Psoas muscle (tissue), 8 donors: ENCODE measurements around the gene ETV1. TPM values are rescaled to one million over a fixed set of nuclear protein-coding genes. Genes with fewer than 3 reads are reported as not detected.

ENCODE experiments used
- ATAC-seq, 4 donors: fragments of 200-7000 bp; cut with Tn5 transposase; one replicate each; pipeline ENCODE4 v1.9.1; 2020; ENCODE audit warnings: moderate library complexity in 3 of 4, mild to moderate bottlenecking in 2 of 4
- DNase-seq, 2 donors: peaks; one replicate each; pipeline ENCODE4 v3.0.0-alpha.2; 2020
- H3K27ac ChIP-seq: fragments of 200-600 bp; one replicate; pipeline ENCODE4 v1.8.0; 2022
- H3K27me3 ChIP-seq, 3 donors: fragments of 200-600 bp in 1 of 3; one replicate each; pipeline versions ENCODE4 v1.6.1 to v1.8.0; 2013 to 2022; ENCODE audit warnings: low read length in 2 of 3, mild to moderate bottlenecking in 2 of 3, moderate library complexity in 1 of 3; ENCODE audit not compliant: insufficient read depth in 3 of 3
- H3K36me3 ChIP-seq, 2 donors: fragments of 200-600 bp in 1 of 2; one replicate each; pipeline versions ENCODE4 v1.6.1 to v1.8.0; 2013 to 2022; ENCODE audit warnings: low read depth in 1 of 2, mild to moderate bottlenecking in 1 of 2, moderate library complexity in 1 of 2; ENCODE audit not compliant: insufficient read depth in 1 of 2
- H3K4me1 ChIP-seq: fragments of 200-600 bp; one replicate; pipeline ENCODE4 v1.8.0; 2022
- H3K4me3 ChIP-seq: fragments of 200-600 bp; one replicate; pipeline ENCODE4 v1.8.0; 2022; ENCODE audit warnings: mild to moderate bottlenecking
- H3K9me3 ChIP-seq: fragments of 200-600 bp; one replicate; pipeline ENCODE4 v1.8.0; 2022
- WGBS, 3 donors: extraction: QIAGEN DNeasy Blood & Tissue Kit; methylation state at CpG; one replicate each; pipeline versions ENCODE4 v1.1.6 to v1.1.7; 2013; 5-methylcytosine and 5-hydroxymethylcytosine counted together
- intact Hi-C, 2 donors: fragments of 100-400 bp; cut with DNase I; formaldehyde crosslinking; loops; one replicate each; pipeline versions ENCODE4 v1.11.0 to v1.14.2; 2022
- polyA plus RNA-seq, 3 donors: library from polyadenylated mRNA; stranded (reverse); fragments of 200-250 nt; gene quantifications; one replicate each; pipeline ENCODE4 v1.2.3, GENCODE V29; 2013
- total RNA-seq, 4 donors: library from RNA; stranded (reverse); fragmentation: NEBNext Ultra II Directional in 2 of 4; extraction: Animal tissue kit (Norgen Biotek cat#: 25700) in 2 of 4; gene quantifications; one replicate each; pipeline versions ENCODE4 v1.2.1 to v1.2.4, GENCODE V29; 2021 to 2023
- TF ChIP-seq, protein P1 (sequence below): fragments of 200-600 bp; IDR thresholded peaks from one replicate; pipeline ENCODE4 v1.8.0; 2022; ENCODE audit warnings: antibody characterized with exemption
- donor health status: healthy with polysubstance abuse.
- donor health status: DM: no; HTN: no; CAD: no; lungs with moderate emphysema.
- donor health status: Bipolar disorder and iron deficiency.
- donor health status: healthy.
- donor health status: DM: yes; HTN: yes; CAD: no.
- donor health status: DM: no; HTN: no; CAD: no.
- donor health status: DM: no; HTN: no; CAD: no.
- donor health status: DM: yes; HTN: yes; CAD: no.

ETV1 gene
- total and polyA plus RNA-seq, 7 donors = 0.20 to 3.8 (median 0.95) TPM

DNA sequence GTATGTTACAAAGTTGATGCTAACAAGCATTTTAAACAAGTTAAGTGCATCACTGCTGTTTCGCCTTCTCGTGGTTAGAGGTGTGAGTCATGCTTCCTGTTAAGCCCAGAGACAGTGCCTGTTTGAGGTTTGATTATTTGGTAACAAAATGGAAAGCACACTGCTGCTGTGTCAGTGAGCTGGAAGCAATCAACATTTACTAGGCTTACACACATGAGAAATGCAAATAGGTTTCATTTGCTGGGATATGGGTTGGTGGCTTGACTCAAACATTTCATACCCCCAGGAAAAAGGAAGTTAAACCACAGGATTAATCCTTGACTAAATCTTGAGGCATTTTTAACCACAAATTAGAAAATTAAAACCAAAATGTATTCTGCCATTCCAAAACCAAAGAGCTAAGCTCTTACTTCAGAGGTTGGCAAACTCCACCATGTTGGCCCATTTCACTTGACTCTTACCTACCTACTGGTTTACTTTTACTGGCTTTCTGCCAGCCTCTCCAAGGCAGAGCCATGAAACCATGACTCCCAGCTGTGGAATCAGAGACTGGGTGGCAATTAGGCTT is 139.2 kb downstream of the ETV1 start:
- Histone ChIP-seq H3K4me1 (no peaks in the 10 kb centered on the region), H3K27ac (no peak overlapping the region), H3K9me3 (no peaks in the 10 kb centered on the region), H3K36me3 (no peaks in the 10 kb centered on the region), H3K27me3 (no peaks in the 10 kb centered on the region), H3K4me3 (no peak overlapping the region)
- ATAC-seq = no peak
- WGBS, 3 donors = 27 to 49% (median 34%) methylated on average over 2 of the region's 2 CpGs
- TF ChIP-seq, protein P1, sequence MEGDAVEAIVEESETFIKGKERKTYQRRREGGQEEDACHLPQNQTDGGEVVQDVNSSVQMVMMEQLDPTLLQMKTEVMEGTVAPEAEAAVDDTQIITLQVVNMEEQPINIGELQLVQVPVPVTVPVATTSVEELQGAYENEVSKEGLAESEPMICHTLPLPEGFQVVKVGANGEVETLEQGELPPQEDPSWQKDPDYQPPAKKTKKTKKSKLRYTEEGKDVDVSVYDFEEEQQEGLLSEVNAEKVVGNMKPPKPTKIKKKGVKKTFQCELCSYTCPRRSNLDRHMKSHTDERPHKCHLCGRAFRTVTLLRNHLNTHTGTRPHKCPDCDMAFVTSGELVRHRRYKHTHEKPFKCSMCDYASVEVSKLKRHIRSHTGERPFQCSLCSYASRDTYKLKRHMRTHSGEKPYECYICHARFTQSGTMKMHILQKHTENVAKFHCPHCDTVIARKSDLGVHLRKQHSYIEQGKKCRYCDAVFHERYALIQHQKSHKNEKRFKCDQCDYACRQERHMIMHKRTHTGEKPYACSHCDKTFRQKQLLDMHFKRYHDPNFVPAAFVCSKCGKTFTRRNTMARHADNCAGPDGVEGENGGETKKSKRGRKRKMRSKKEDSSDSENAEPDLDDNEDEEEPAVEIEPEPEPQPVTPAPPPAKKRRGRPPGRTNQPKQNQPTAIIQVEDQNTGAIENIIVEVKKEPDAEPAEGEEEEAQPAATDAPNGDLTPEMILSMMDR = no peak
- DNase-seq = no peak
- intact Hi-C loops = no loop called here

DNA sequence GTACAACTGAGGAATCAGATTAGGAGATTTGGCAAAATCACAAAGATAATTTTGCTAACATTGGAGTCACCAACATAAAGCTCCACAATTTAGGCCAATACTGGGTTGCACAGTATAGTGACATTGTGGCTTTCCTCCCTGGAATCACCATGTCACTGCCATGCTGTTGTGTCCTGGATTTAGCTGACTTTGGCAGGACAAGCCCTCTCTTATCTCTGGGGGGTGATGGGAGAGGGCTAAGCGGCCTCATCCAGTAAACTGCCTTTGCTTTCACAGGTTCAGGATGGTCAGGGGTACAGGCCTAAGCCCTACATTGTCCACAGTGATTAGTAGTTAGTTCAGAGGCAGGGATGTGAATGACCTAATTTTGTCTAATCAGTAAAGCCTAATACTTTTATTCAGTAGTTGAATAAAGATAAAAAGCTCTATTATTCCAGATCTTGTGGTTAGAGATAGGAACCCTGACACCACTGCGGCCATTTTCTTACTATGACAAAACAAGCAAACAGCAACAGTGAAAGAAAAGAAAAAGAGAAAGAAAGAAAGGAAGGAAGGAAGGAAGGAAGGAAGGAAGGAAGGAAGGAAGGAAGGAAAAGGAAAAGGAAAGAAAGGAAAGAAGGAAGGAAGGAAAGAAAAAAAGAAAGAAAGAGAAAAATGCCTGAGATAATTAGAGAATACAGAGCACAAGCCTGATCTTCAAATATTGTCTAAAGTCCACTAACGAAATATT is 140.1 kb downstream of the ETV1 start:
- TF ChIP-seq, protein P1 = no peak
- intact Hi-C loops = no loop called here
- Histone ChIP-seq H3K36me3 (no peaks in the 10 kb centered on the region), H3K27me3 (no peaks in the 10 kb centered on the region), H3K4me3 (no peak overlapping the region), H3K4me1 (no peaks in the 10 kb centered on the region), H3K9me3 (no peaks in the 10 kb centered on the region), H3K27ac (no peak overlapping the region)
- DNase-seq (no peak), ATAC-seq (no peak)
- WGBS, 3 donors = 92 to 93% (median 93%) methylated on average over 3 of the region's 3 CpGs

DNA sequence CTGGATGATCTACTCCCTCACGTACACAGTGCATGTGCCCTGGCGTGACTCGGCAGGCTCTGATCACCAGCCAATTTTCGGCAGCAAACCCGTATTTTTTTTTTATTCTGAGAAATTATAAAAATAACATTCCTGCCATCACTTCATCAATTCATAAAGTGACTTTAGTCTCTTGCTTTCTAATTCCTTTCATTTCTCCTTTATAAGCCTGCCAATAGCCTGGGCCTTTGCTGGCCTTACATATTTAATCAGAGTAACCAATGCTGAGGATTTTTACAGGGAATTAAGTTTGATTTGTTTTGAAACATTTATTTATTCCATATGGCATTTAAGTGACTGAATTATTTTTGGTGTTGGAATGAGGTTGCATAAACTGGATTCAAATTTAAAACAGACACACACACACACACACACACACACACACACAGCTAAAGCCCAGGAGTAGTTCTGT is 140.8 kb downstream of the ETV1 start:
- Histone ChIP-seq H3K4me1 (no peaks in the 10 kb centered on the region), H3K27me3 (no peaks in the 10 kb centered on the region), H3K36me3 (no peaks in the 10 kb centered on the region), H3K9me3 (no peaks in the 10 kb centered on the region), H3K4me3 (no peak overlapping the region), H3K27ac (no peak overlapping the region)
- 39 to 58% (median 49%) methylated on average over 5 of the region's 5 CpGs for WGBS, 3 donors
- ATAC-seq = no peak
- intact Hi-C loops = no loop called here
- TF ChIP-seq, protein P1 = no peak
- no peak for DNase-seq

DNA sequence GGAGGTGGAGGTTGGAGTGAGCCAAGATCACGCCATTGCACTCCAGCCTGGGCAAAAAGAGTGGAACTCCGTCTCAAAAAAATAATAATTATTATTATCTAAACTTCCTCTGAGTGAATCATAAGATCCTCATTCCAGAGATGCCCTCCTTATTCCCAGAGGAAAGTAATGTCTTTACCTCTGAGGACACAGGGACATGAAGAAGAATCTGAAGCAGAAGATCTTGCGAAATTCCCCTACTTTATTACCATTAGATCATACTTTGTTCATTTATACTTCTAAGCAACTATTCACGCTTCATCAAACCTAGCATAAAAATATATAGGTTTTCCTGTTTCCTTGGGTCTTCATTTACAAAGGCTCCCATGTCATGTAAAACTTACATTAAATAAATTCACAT is 143.1 kb downstream of the ETV1 start:
- Histone ChIP-seq H3K4me1 (no peaks in the 10 kb centered on the region), H3K4me3 (no peak overlapping the region), H3K27ac (no peak overlapping the region), H3K27me3 (no peaks in the 10 kb centered on the region), H3K9me3 (no peaks in the 10 kb centered on the region), H3K36me3 (no peaks in the 10 kb centered on the region)
- ATAC-seq = no peak
- TF ChIP-seq, protein P1 = no peak
- no peak for DNase-seq
- intact Hi-C loops = no loop called here
- 91 to 94% (median 93%) methylated on average over 4 of the region's 4 CpGs for WGBS, 3 donors
